OCI-LY7 (cell line): ENCODE results near the gene HLF. TPM values are rescaled to one million over a fixed set of nuclear protein-coding genes. Genes with fewer than 3 reads are reported as not detected.
"Not testable (repeated sequence)": the region's sequence is repeated elsewhere in the genome, so short reads cannot be mapped to it uniquely, and the experiment has no call there.

Source experiments
- BruUV-seq: library from RNA; stranded (reverse); fragments of 400-500 nt; replicated peaks from 2 replicates; lab custom pipeline; 2021; lab: Mats Ljungman, UMichigan
- CTCF ChIA-PET: fragments of 300-600 bp; sonication (Branson Sonifier 250); formaldehyde crosslinking; loops from one replicate; lab custom pipeline; 2022; ENCODE audit warnings: antibody characterized with exemption; ENCODE audit not compliant: unreplicated experiment; lab: Charles Lee
- POLR2A ChIA-PET: fragments of 300-600 bp; sonication (Branson Sonifier 250); formaldehyde crosslinking; loops from one replicate; lab custom pipeline; 2022; ENCODE audit warnings: antibody characterized with exemption; lab: Charles Lee
- DNase-seq: peaks from one replicate; pipeline ENCODE4 v3.0.0-alpha.2; 2015; ENCODE audit warnings: low spot score
- H2AFZ ChIP-seq: fragments of 200-600 bp; sonication (generic), shearing (Covaris generic); 2 replicates; pipeline ENCODE4 v1.6.1; 2014; ENCODE audit warnings: mild to moderate bottlenecking, antibody characterized with exemption, low read length, moderate library complexity
- H3K27ac ChIP-seq: fragments of 200-600 bp; sonication (generic); 2 replicates; pipeline ENCODE4 v1.5.1; 2014; ENCODE audit warnings: mixed run types, low read depth, mild to moderate bottlenecking, moderate library complexity, low read length, inconsistent platforms; ENCODE audit not compliant: poor library complexity, severe bottlenecking
- H3K36me3 ChIP-seq: fragments of 200-600 bp; sonication (generic); 2 replicates; pipeline ENCODE4 v1.6.1; 2014; ENCODE audit warnings: mild to moderate bottlenecking, antibody characterized with exemption, low read length, moderate library complexity, mixed read lengths; ENCODE audit not compliant: insufficient read depth
- H3K4me1 ChIP-seq: fragments of 200-600 bp; sonication (generic); 2 replicates; pipeline ENCODE4 v1.5.1; 2014; ENCODE audit warnings: mild to moderate bottlenecking, low read length; ENCODE audit not compliant: insufficient read depth, poor library complexity, severe bottlenecking
- H3K4me2 ChIP-seq: fragments of 200-600 bp; sonication (generic); 2 replicates; pipeline ENCODE4 v1.6.1; 2014; ENCODE audit warnings: mild to moderate bottlenecking, low read length
- H3K4me3 ChIP-seq: fragments of 200-600 bp; sonication (generic); 2 replicates; pipeline ENCODE4 v1.5.1; 2014; ENCODE audit warnings: mild to moderate bottlenecking, low read depth, low read length; ENCODE audit not compliant: poor library complexity, severe bottlenecking
- H3K79me2 ChIP-seq: fragments of 200-600 bp; sonication (generic); 2 replicates; pipeline ENCODE4 v1.6.1; 2016; ENCODE audit warnings: low read depth, mild to moderate bottlenecking, low read length, moderate library complexity, mixed read lengths; ENCODE audit not compliant: insufficient read depth
- H3K9me2 ChIP-seq: fragments of 200-600 bp; sonication (generic); 2 replicates; pipeline ENCODE4 v1.6.1; 2016; ENCODE audit warnings: mild to moderate bottlenecking, low read length, mixed read lengths; ENCODE audit not compliant: insufficient read depth
- H3K9me3 ChIP-seq: fragments of 200-600 bp; sonication (generic); 2 replicates; pipeline ENCODE4 v1.6.1; 2014; ENCODE audit warnings: mild to moderate bottlenecking, mixed run types, low read length, mixed read lengths
- H4K20me1 ChIP-seq: fragments of 200-600 bp; sonication (generic); 2 replicates; pipeline ENCODE4 v1.6.1; 2014; ENCODE audit warnings: mild to moderate bottlenecking, antibody characterized with exemption, low read length, moderate library complexity, mixed read lengths; ENCODE audit not compliant: insufficient read depth
- EZH2phosphoT487 ChIP-seq: fragments of 200-600 bp; sonication (generic); IDR thresholded peaks from 2 replicates; pipeline ENCODE4 v1.6.1; 2018; ENCODE audit warnings: low read depth, borderline replicate concordance, mild to moderate bottlenecking, mixed run types, antibody characterized with exemption, low read length, moderate library complexity, mixed read lengths
- intact Hi-C: fragments of 100-400 bp; cut with micrococcal nuclease; formaldehyde crosslinking; loops from one replicate; pipeline ENCODE4 v1.10.0; 2022; ENCODE audit not compliant: unreplicated experiment
- total RNA-seq, 2 experiments: library from RNA; depleted of rRNA in 1 of 2; stranded (reverse); fragments of >200 nt in 1 of 2; shearing (Covaris generic) in 1 of 2; gene quantifications; 2 replicates each; pipeline ENCODE4 v1.2.3, GENCODE V29; 2014 to 2022
- TF ChIP-seq, protein P1 (sequence below): fragments of 200-600 bp; sonication (generic); conservative IDR thresholded peaks from 2 replicates; pipeline ENCODE4 v1.5.1; 2014; ENCODE audit warnings: mild to moderate bottlenecking, antibody characterized with exemption, low read length, moderate library complexity, mixed read lengths

HLF gene
- total RNA-seq, 2 experiments from 2014 or later = 0.13 TPM; not detected in 1

DNA sequence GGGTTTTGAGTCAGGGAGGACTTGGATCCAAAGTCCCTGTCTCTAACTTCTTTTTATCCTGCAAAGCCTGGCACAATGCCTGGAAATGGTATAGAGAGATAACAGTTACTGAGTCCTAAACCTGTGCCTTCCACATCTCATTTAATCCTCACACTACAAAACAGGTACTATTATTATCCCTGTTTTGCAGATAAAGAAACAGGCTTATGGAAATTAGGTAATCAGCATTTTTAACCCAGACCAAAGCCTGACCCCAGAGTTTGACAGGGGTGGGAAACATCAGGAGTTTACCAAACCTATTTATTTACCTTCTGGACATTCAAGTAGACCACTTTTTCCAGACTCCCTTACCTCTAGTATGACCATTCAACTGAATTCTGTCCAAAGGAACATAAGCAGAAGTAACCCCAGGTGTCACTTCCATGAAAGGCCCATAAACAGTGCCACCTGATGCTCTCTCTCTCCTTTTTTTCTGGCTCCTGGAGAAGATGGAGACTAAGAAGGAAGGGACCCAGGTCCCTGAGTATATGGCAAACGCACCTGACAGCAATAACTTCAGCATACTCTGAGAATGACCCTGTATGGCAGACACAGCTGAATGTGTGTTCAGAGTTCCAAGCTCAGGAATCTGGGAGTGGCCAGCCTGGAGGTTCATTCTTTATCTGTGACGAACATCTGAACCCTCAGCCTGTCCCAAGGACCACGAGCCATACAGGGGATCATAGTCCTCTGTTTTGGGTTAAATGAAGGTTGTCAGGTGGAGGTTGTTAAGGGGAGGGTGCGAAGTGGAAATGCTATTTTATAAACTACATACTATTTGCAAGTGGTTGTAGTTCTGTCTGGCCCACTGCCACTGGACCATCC is 62.7 kb downstream of the HLF start:
- CTCF ChIA-PET = no interaction called here
- no peak overlapping the region for H3K4me2 ChIP-seq
- H3K9me2 ChIP-seq = no peaks in the 10 kb centered on the region
- POLR2A ChIA-PET = no interaction called here
- no peaks in the 10 kb centered on the region for H3K9me3 ChIP-seq
- H3K36me3 ChIP-seq = no peaks in the 10 kb centered on the region
- TF ChIP-seq, protein P1, sequence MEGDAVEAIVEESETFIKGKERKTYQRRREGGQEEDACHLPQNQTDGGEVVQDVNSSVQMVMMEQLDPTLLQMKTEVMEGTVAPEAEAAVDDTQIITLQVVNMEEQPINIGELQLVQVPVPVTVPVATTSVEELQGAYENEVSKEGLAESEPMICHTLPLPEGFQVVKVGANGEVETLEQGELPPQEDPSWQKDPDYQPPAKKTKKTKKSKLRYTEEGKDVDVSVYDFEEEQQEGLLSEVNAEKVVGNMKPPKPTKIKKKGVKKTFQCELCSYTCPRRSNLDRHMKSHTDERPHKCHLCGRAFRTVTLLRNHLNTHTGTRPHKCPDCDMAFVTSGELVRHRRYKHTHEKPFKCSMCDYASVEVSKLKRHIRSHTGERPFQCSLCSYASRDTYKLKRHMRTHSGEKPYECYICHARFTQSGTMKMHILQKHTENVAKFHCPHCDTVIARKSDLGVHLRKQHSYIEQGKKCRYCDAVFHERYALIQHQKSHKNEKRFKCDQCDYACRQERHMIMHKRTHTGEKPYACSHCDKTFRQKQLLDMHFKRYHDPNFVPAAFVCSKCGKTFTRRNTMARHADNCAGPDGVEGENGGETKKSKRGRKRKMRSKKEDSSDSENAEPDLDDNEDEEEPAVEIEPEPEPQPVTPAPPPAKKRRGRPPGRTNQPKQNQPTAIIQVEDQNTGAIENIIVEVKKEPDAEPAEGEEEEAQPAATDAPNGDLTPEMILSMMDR = no peak
- TF ChIP-seq EZH2phosphoT487 = no peak
- no peaks in the 10 kb centered on the region for H4K20me1 ChIP-seq
- H2AFZ ChIP-seq = no peak overlapping the region
- intact Hi-C loops = no loop called here
- no peak overlapping the region for H3K4me3 ChIP-seq
- no peaks in the 10 kb centered on the region for H3K79me2 ChIP-seq
- DNase-seq = no peak
- no peak overlapping the region for H3K27ac ChIP-seq
- no peaks in the 10 kb centered on the region for H3K4me1 ChIP-seq
- no TSS peak for BruUV-seq

DNA sequence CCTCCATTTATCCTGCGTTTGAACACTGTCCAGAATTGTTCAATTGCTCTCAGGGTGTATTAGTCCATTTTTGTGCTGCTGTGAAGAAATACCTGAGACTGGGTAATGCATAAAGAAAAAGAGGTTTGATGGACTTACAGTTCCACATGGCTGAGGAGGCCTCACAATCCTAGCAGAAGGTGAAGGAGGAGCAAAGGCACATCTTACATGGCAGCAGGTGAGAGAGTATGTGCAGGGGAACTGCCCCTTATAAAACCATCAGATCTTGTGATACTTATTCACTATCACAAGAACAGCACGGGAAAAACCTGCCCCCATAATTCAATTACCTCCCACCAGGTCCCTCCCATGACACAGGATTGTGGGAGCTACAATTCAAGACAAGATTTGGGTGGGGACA is 63.8 kb downstream of the HLF start:
- H4K20me1 ChIP-seq, H3K9me3 ChIP-seq, H3K79me2 ChIP-seq, DNase-seq, CTCF ChIA-PET, H3K4me2 ChIP-seq, intact Hi-C loops, H2AFZ ChIP-seq, H3K36me3 ChIP-seq, H3K9me2 ChIP-seq, H3K4me1 ChIP-seq, BruUV-seq, H3K4me3 ChIP-seq, H3K27ac ChIP-seq: not testable (repeated sequence)
- POLR2A ChIA-PET = interaction anchor here (1.0 kb wide), 1 partner anchor 10 kb away, joined by 3 read pairs; no protein-coding TSS in a partner anchor

DNA sequence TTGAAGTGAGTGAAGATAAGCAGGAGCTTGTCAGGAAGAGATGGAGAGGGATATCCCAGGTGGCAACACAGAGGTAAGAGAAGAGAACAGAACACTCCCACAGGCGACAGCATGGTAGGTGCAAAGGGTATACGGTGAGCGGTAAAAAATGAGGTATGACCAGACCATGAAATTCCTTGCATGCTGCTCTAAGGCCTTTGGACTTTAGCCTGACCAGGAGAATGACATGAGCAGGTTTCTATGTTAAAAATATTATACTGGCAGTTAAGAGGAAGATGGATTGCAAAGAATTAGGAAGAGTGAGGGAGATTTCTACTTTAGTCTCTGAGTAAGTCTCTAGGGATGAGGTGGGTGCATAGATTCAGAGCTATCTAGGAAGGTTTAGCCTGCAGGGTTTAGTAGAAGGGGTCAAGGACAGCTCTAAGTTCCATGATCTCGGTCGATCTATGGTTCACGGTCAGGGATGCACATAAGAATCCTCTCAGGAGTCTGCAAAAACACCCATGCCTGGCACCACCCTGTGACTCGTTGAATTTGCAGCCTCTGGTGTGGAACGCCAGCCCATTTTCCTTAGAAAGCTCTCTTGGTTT is 65.7 kb downstream of the HLF start:
- H3K4me3 ChIP-seq = no peak overlapping the region
- no peaks in the 10 kb centered on the region for H3K4me1 ChIP-seq
- ChIA-PET POLR2A (no interaction called here), CTCF (no interaction called here)
- no peak overlapping the region for H3K4me2 ChIP-seq
- BruUV-seq = no TSS peak
- intact Hi-C loops = no loop called here
- no peaks in the 10 kb centered on the region for H3K36me3 ChIP-seq
- H2AFZ ChIP-seq = no peak overlapping the region
- H3K27ac ChIP-seq = no peak overlapping the region
- H3K9me2 ChIP-seq = no peaks in the 10 kb centered on the region
- H3K9me3 ChIP-seq = no peaks in the 10 kb centered on the region
- no peaks in the 10 kb centered on the region for H4K20me1 ChIP-seq
- TF ChIP-seq, protein P1 = no peak
- TF ChIP-seq EZH2phosphoT487 = no peak
- no peaks in the 10 kb centered on the region for H3K79me2 ChIP-seq
- DNase-seq = no peak
